ENCODE measurements around the gene MAP2. TPM values are rescaled to one million over a fixed set of nuclear protein-coding genes. Genes with fewer than 3 reads are reported as not detected.

Gene MAP2
- total RNA-seq, 2 experiments from 2014 or later = 0.10 TPM; not detected in 1

DNA sequence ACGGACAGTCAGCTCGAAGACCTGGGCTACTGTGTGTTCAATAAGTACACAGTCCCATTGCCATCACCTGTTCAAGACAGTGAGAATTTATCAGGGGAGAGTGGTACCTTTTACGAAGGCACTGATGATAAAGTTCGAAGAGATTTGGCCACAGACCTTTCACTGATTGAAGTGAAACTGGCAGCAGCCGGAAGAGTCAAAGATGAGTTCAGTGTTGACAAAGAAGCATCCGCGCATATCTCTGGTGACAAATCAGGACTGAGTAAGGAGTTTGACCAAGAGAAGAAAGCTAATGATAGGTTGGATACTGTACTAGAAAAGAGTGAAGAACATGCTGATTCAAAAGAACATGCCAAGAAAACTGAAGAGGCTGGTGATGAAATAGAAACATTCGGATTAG lies 270.9 kb downstream of the MAP2 start:
- no peaks in the 10 kb centered on the region for H3K79me2 ChIP-seq (ENCODE audit: insufficient read depth, low read depth, low read length)
- no peak for DNase-seq (ENCODE audit: low spot score)
- H3K36me3 ChIP-seq (ENCODE audit: insufficient read depth, low read length) = no peaks in the 10 kb centered on the region
- intact Hi-C loops (cut with micrococcal nuclease; ENCODE audit: unreplicated experiment) = no loop called here
- H3K4me3 ChIP-seq (ENCODE audit: low read depth, low read length, poor library complexity, severe bottlenecking) = no peak overlapping the region
- H2AFZ ChIP-seq (ENCODE audit: low read length) = no peak overlapping the region
- TF ChIP-seq, protein P1, sequence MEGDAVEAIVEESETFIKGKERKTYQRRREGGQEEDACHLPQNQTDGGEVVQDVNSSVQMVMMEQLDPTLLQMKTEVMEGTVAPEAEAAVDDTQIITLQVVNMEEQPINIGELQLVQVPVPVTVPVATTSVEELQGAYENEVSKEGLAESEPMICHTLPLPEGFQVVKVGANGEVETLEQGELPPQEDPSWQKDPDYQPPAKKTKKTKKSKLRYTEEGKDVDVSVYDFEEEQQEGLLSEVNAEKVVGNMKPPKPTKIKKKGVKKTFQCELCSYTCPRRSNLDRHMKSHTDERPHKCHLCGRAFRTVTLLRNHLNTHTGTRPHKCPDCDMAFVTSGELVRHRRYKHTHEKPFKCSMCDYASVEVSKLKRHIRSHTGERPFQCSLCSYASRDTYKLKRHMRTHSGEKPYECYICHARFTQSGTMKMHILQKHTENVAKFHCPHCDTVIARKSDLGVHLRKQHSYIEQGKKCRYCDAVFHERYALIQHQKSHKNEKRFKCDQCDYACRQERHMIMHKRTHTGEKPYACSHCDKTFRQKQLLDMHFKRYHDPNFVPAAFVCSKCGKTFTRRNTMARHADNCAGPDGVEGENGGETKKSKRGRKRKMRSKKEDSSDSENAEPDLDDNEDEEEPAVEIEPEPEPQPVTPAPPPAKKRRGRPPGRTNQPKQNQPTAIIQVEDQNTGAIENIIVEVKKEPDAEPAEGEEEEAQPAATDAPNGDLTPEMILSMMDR (conservative IDR thresholded peaks at IDR 0.05; ENCODE audit: low read length) = no peak
- no peaks in the 10 kb centered on the region for H4K20me1 ChIP-seq (ENCODE audit: insufficient read depth, low read length)
- BruUV-seq (replicated peaks) = no TSS peak
- no peaks in the 10 kb centered on the region for H3K4me1 ChIP-seq (ENCODE audit: insufficient read depth, low read length, poor library complexity, severe bottlenecking)
- no peak overlapping the region for H3K27ac ChIP-seq (ENCODE audit: low read depth, low read length, poor library complexity, severe bottlenecking)
- CTCF ChIA-PET (ENCODE audit: unreplicated experiment) = no interaction called here
- POLR2A ChIA-PET = no interaction called here
- no peaks in the 10 kb centered on the region for H3K9me3 ChIP-seq (ENCODE audit: low read length)
- H3K9me2 ChIP-seq (ENCODE audit: insufficient read depth, low read length) = no peaks in the 10 kb centered on the region
- H3K4me2 ChIP-seq (ENCODE audit: low read length) = no peak overlapping the region

DNA sequence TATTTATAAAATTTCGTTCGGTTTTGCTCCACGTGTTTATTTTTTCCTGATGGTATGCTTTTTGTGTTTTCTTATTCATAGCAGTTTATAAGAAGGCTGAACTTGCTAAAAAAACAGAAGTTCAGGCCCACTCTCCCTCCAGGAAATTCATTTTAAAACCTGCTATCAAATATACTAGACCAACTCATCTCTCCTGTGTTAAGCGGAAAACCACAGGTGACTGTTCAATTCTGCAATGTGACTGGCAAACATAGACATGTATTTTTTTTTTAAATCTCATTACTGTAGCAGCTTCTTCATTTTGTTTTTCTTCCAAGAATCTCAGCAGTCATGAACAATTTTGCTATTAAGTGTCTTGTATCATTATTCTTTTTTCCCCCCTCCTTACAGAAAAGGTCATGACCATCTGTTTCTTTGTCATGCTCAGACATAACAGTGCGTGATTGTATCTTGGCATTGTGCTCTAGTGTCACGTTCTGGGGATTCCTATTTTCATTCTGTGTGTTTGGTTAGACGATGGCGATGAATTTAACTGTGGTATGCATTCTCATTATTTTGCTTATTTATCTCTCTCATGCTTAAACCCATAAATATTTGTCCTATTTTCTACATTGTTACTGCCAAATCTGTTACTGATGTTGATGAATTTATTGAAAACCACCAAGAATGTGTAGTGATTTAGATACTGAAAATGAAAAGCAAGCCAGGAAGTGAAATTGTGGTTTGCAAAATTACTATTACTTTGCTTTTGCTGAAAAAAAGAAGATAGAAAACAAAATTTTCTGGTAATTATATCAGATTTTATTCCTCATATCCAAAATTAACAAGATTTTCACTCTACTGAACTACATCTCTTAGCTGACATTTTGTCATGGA lies 273.2 kb downstream of the MAP2 start:
- ChIA-PET POLR2A (no interaction called here), CTCF (ENCODE audit: unreplicated experiment) (no interaction called here)
- no peaks in the 10 kb centered on the region for H3K36me3 ChIP-seq (ENCODE audit: insufficient read depth, low read length)
- intact Hi-C loops (cut with micrococcal nuclease; ENCODE audit: unreplicated experiment) = no loop called here
- H3K9me3 ChIP-seq (ENCODE audit: low read length) = no peaks in the 10 kb centered on the region
- H3K4me2 ChIP-seq (ENCODE audit: low read length) = no peak overlapping the region
- DNase-seq (ENCODE audit: low spot score) = no peak
- no peaks in the 10 kb centered on the region for H4K20me1 ChIP-seq (ENCODE audit: insufficient read depth, low read length)
- H3K9me2 ChIP-seq (ENCODE audit: insufficient read depth, low read length) = no peaks in the 10 kb centered on the region
- no peak overlapping the region for H2AFZ ChIP-seq (ENCODE audit: low read length)
- H3K79me2 ChIP-seq (ENCODE audit: insufficient read depth, low read depth, low read length) = no peaks in the 10 kb centered on the region
- no peak overlapping the region for H3K4me3 ChIP-seq (ENCODE audit: low read depth, low read length, poor library complexity, severe bottlenecking)
- BruUV-seq (replicated peaks) = no TSS peak
- TF ChIP-seq, protein P1 (conservative IDR thresholded peaks at IDR 0.05; ENCODE audit: low read length) = no peak
- no peak for TF ChIP-seq EZH2phosphoT487 (IDR thresholded peaks at IDR 0.05; ENCODE audit: borderline replicate concordance, low read depth, low read length)
- no peak overlapping the region for H3K27ac ChIP-seq (ENCODE audit: low read depth, low read length, poor library complexity, severe bottlenecking)
- H3K4me1 ChIP-seq (ENCODE audit: insufficient read depth, low read length, poor library complexity, severe bottlenecking) = no peaks in the 10 kb centered on the region

DNA sequence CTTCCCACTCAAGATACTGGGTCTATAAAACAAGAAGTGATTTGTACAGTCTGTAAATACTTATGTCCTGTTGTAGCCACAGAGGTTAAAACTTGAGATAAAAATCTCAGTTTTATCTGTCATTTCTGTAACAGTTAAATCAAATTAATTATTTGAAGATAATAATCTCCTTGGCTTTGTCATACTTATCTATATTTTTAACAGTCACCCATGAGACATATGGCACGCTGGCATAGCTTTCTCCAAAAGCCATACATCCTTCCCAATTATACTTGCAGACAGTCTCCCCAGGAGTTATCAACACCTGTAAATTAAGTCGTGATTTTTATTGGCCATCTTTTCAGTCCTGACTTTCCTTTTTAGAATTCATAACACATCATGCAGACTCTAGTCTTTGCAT lies 278.9 kb downstream of the MAP2 start:
- Histone ChIP-seq H3K4me1 (ENCODE audit: insufficient read depth, low read length, poor library complexity, severe bottlenecking) (no peaks in the 10 kb centered on the region), H3K4me2 (ENCODE audit: low read length) (no peak overlapping the region), H3K9me2 (ENCODE audit: insufficient read depth, low read length) (no peaks in the 10 kb centered on the region), H2AFZ (ENCODE audit: low read length) (no peak overlapping the region), H3K27ac (ENCODE audit: low read depth, low read length, poor library complexity, severe bottlenecking) (no peak overlapping the region), H3K36me3 (ENCODE audit: insufficient read depth, low read length) (no peaks in the 10 kb centered on the region), H3K79me2 (ENCODE audit: insufficient read depth, low read depth, low read length) (no peaks in the 10 kb centered on the region), H4K20me1 (ENCODE audit: insufficient read depth, low read length) (no peaks in the 10 kb centered on the region), H3K9me3 (ENCODE audit: low read length) (no peaks in the 10 kb centered on the region), H3K4me3 (ENCODE audit: low read depth, low read length, poor library complexity, severe bottlenecking) (no peak overlapping the region)
- TF ChIP-seq, protein P1 (conservative IDR thresholded peaks at IDR 0.05; ENCODE audit: low read length) = no peak
- no peak for TF ChIP-seq EZH2phosphoT487 (IDR thresholded peaks at IDR 0.05; ENCODE audit: borderline replicate concordance, low read depth, low read length)
- POLR2A ChIA-PET = no interaction called here
- intact Hi-C loops (cut with micrococcal nuclease; ENCODE audit: unreplicated experiment) = no loop called here
- no TSS peak for BruUV-seq (replicated peaks)
- CTCF ChIA-PET (ENCODE audit: unreplicated experiment) = no interaction called here
- DNase-seq (ENCODE audit: low spot score) = no peak

Measured in OCI-LY7 (cell line).